22Rv1 (cell line): Measurements from ENCODE around the gene RCE1.
"Not testable (repeated sequence)": the region's sequence is repeated elsewhere in the genome, so short reads cannot be mapped to it uniquely, and the experiment has no call there.

Experiments
- H3K27ac ChIP-seq: fragments of 450-650 bp; 2 replicates; pipeline ENCODE4 v1.5.1; 2017
- ZFX ChIP-seq: fragments of 450-650 bp; IDR thresholded peaks from 2 replicates; pipeline ENCODE4 v1.6.1; 2017; ENCODE audit warnings: antibody characterized with exemption, borderline replicate concordance
- TF ChIP-seq, protein P1 (sequence below): fragments of 450-650 bp; IDR thresholded peaks from 2 replicates; pipeline ENCODE4 v1.5.1; 2017; ENCODE audit warnings: mild to moderate bottlenecking

The RCE1 gene

DNA sequence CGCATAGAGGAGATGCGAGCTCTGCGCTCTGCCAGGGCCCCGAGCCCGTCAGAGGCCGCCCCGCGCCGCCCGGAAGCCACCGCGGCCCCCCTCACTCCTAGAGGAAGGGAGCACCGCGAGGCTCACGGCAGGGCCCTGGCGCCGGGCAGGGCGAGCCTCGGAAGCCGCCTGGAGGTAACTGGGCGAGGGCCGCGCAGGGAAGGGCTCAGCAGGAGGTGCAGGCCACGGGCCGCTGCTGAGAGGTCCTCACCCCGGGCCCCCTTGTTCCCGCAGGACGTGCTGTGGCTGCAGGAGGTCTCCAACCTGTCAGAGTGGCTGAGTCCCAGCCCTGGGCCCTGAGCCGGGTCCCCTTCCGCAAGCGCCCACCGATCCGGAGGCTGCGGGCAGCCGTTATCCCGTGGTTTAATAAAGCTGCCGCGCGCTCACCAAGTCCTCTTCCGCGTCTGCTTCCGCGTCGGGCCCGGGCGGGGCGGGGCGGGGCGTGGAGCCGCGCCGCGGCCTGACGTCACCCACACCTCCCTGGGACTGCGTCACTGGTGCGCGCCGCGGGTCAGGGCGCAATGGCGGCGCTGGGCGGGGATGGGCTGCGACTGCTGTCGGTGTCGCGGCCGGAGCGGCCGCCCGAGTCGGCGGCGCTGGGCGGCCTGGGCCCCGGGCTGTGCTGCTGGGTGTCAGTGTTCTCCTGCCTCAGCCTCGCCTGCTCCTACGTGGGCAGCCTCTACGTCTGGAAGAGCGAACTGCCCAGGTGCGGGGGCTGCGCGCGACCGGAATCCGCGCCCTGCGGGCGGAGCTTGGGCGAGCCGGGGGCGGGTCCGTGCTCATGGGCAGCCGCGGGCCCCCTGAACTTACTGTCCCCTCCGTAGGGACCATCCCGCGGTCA lies at the start of gene RCE1:
Gene RCE1 (plus strand): TSS at position 546 of the 880 bp plus-strand sequence. CDS start 15 bp downstream, at position 561.
- TF ChIP-seq, protein P1, sequence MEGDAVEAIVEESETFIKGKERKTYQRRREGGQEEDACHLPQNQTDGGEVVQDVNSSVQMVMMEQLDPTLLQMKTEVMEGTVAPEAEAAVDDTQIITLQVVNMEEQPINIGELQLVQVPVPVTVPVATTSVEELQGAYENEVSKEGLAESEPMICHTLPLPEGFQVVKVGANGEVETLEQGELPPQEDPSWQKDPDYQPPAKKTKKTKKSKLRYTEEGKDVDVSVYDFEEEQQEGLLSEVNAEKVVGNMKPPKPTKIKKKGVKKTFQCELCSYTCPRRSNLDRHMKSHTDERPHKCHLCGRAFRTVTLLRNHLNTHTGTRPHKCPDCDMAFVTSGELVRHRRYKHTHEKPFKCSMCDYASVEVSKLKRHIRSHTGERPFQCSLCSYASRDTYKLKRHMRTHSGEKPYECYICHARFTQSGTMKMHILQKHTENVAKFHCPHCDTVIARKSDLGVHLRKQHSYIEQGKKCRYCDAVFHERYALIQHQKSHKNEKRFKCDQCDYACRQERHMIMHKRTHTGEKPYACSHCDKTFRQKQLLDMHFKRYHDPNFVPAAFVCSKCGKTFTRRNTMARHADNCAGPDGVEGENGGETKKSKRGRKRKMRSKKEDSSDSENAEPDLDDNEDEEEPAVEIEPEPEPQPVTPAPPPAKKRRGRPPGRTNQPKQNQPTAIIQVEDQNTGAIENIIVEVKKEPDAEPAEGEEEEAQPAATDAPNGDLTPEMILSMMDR: no peak
- TF ChIP-seq ZFX: no peak
- H3K27ac ChIP-seq: peak within 1 kb of the TSS; percentile 82

- not testable (repeated sequence) for H3K27ac ChIP-seq
Observed at GRCh38 chr11:66799815-66800214, 43.4 kb upstream of the RCE1 start.

GRCh38 chr11:66800720-66801428 lies 42.4 kb upstream of the RCE1 start:
- TF ChIP-seq, protein P1: no peak
- TF ChIP-seq ZFX: no peak
- no peak overlapping the region for H3K27ac ChIP-seq

- no peak overlapping the region for H3K27ac ChIP-seq
- TF ChIP-seq, protein P1: no peak
- TF ChIP-seq ZFX: no peak
Observed at GRCh38 chr11:66809592-66809991, 33.6 kb upstream of the RCE1 start.

- H3K27ac ChIP-seq: no peak overlapping the region
- no peak for TF ChIP-seq ZFX
- TF ChIP-seq, protein P1: no peak
Observed at GRCh38 chr11:66810576-66811185, 32.6 kb upstream of the RCE1 start.

GRCh38 chr11:66814678-66815077 lies 28.6 kb upstream of the RCE1 start:
- TF ChIP-seq, protein P1: no peak
- TF ChIP-seq ZFX: no peak
- no peak overlapping the region for H3K27ac ChIP-seq

DNA sequence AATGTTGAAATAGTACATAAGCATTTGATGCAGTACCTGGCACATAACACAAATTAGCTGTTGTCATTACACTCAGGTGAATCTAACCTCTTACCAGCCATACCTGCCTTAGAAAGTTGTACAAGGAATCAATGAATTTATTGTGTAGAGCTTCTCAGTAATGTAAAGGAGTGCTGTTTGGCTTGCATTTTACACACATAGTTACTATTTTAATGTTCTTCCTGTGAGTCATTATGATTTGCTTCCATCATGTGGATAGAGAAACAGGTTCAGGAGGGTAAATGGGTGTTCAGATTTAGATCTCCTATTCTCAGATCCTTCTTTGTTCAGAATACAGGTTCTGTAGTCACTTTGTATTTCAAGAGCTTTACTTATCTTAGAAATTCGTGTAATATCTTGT lies 27.6 kb upstream of the RCE1 start:
- TF ChIP-seq, protein P1: no peak
- TF ChIP-seq ZFX: no peak

More for the DNA sequence above, 27.6 kb upstream of the RCE1 start:
- H3K27ac ChIP-seq: no peak overlapping the region
